Activated naive CD4-positive, alpha-beta T cell treated with anti-CD3 and anti-CD28 coated beads, Interleukin-2, amount 50 U/mL, for 72 hours (primary cell): ENCODE data around the gene GTPBP3. TPM values are rescaled to one million over a fixed set of nuclear protein-coding genes. Genes with fewer than 3 reads are reported as not detected.

Experiments used
- ATAC-seq, 2 donors: fragments of 150-1000 bp; cut with Tn5 transposase; 2 replicates each; pipeline ENCODE4 v1.10.0; 2021; ENCODE audit warnings: mild to moderate bottlenecking in 2 of 2, moderate library complexity in 2 of 2
- DNase-seq, 2 donors: peaks; one replicate each; pipeline ENCODE4 v3.0.0; 2021 to 2022; ENCODE audit warnings: low spot score in 2 of 2
- H3K27ac Mint-ChIP-seq, 2 donors: one replicate each; pipeline ENCODE4 v1.8.0; 2022; ENCODE audit warnings: mild to moderate bottlenecking in 2 of 2, mixed read lengths in 2 of 2
- H3K36me3 Mint-ChIP-seq, 2 donors: one replicate each; pipeline ENCODE4 v1.8.0; 2022; ENCODE audit warnings: mixed read lengths in 2 of 2
- H3K9me3 Mint-ChIP-seq, 2 donors: one replicate each; pipeline ENCODE4 v1.8.0; 2022; ENCODE audit warnings: mixed read lengths in 2 of 2
- total RNA-seq, 2 donors: library from RNA; stranded (reverse); gene quantifications; one replicate each; pipeline ENCODE4 v1.2.3, GENCODE V29; 2022

The GTPBP3 gene
- total RNA-seq, 2 donors from 2014 or later, result 11.1 to 46.1 TPM

GRCh38 chr19:17385878-17386611 lies 48.7 kb downstream of the GTPBP3 start:
- Mint-ChIP-seq H3K27ac (no peak overlapping the region), H3K36me3 (peaks cover 0 to under 1% of the 10 kb centered on the region in 2 donors), H3K9me3 (no peaks in the 10 kb centered on the region)
- DNase-seq (peak; percentile 69 to 77), ATAC-seq (peak; percentile 49 to 55)

- Mint-ChIP-seq H3K36me3 (no peaks in the 10 kb centered on the region), H3K9me3 (no peaks in the 10 kb centered on the region), H3K27ac (no peak overlapping the region)
- DNase-seq, result no peak
- no peak for ATAC-seq
Observed at GRCh38 chr19:17389288-17389687, 51.9 kb downstream of the GTPBP3 start.

GRCh38 chr19:17389957-17390664 lies 52.8 kb downstream of the GTPBP3 start:
- DNase-seq, result no peak
- peaks cover 0 to 1% of the 10 kb centered on the region in 2 donors for H3K36me3 Mint-ChIP-seq
- H3K27ac Mint-ChIP-seq, result no peak overlapping the region
- H3K9me3 Mint-ChIP-seq, result no peaks in the 10 kb centered on the region
- ATAC-seq, result no peak

GRCh38 chr19:17390665-17391370 lies 53.5 kb downstream of the GTPBP3 start:
- DNase-seq, result peak; percentile 88 to 96
- Mint-ChIP-seq H3K36me3 (peaks cover 0 to 5% of the 10 kb centered on the region in 2 donors), H3K27ac (peak overlapping the region; percentile 35 to 95), H3K9me3 (no peaks in the 10 kb centered on the region)
- ATAC-seq, result peak; percentile 99

- Mint-ChIP-seq H3K9me3 (no peaks in the 10 kb centered on the region), H3K36me3 (peaks cover 0 to 5% of the 10 kb centered on the region in 2 donors), H3K27ac (no peak overlapping the region)
- ATAC-seq (peak in 1 of 2 donors; percentile 10), DNase-seq (no peak)
Observed at GRCh38 chr19:17391371-17392151, 54.2 kb downstream of the GTPBP3 start.

Other genes starting within 250 kb of the GTPBP3 start
- gene USE1, start 122.2 kb upstream of the GTPBP3 start, total RNA-seq, result 10 to 100 TPM; 28.6 to 39.1 TPM
- gene OCEL1, start 111.3 kb upstream of the GTPBP3 start, total RNA-seq, result 10 to 100 TPM; 14.3 to 17.1 TPM
- 10 to 100 TPM in 1 of 2 donors, 1 to 10 TPM in 1; 5.8 to 12.9 TPM for gene NR2F6, start 91.6 kb upstream of the GTPBP3 start, total RNA-seq
- gene USHBP1, start 72.8 kb upstream of the GTPBP3 start, total RNA-seq, result under 1 TPM; 0.43 to 0.49 TPM
- 100 to 1,000 TPM; 115 to 125 TPM for gene BABAM1, start 70.1 kb upstream of the GTPBP3 start, total RNA-seq
- 10 to 100 TPM in 1 of 2 donors, 1 to 10 TPM in 1; 8.4 to 13.7 TPM for gene ANKLE1, start 55.7 kb upstream of the GTPBP3 start, total RNA-seq
- gene ABHD8, start 34.1 kb upstream of the GTPBP3 start, total RNA-seq, result 10 to 100 TPM; 10.4 to 10.5 TPM
- gene MRPL34, start 31.7 kb upstream of the GTPBP3 start, total RNA-seq, result 100 to 1,000 TPM in 1 of 2 donors, 10 to 100 TPM in 1; 70.2 to 100 TPM
- gene DDA1, start 28.0 kb upstream of the GTPBP3 start, total RNA-seq, result 10 to 100 TPM; 30.0 to 39.7 TPM
- gene ANO8, start 2.7 kb upstream of the GTPBP3 start, total RNA-seq, result 1 to 10 TPM; 4.5 to 7.2 TPM
- gene PLVAP, start 39.8 kb downstream of the GTPBP3 start, total RNA-seq, result under 1 TPM in 1 of 2 donors, not detected in 1; 0.20 TPM
- 1 to 10 TPM; 2.2 to 3.7 TPM for gene CCDC194, start 56.6 kb downstream of the GTPBP3 start, total RNA-seq
- 100 to 1,000 TPM in 1 of 2 donors, 10 to 100 TPM in 1; 77.4 to 126 TPM for gene BST2, start 68.1 kb downstream of the GTPBP3 start, total RNA-seq
- gene MVB12A, start 82.5 kb downstream of the GTPBP3 start, total RNA-seq, result 10 to 100 TPM; 34.4 to 55.2 TPM
- not detected for gene TMEM221, start 111.1 kb downstream of the GTPBP3 start, total RNA-seq
- gene NXNL1, start 123.4 kb downstream of the GTPBP3 start, total RNA-seq, result not detected
- gene SLC27A1, start 133.0 kb downstream of the GTPBP3 start, total RNA-seq, result 1 to 10 TPM; 5.8 to 6.3 TPM
- gene PGLS, start 174.1 kb downstream of the GTPBP3 start, total RNA-seq, result 10 to 100 TPM; 50.3 to 70.6 TPM
- gene COLGALT1, start 218.1 kb downstream of the GTPBP3 start, total RNA-seq, result 10 to 100 TPM; 39.2 to 64.7 TPM